ENCODE measurements around the gene SCIMP. TPM values are rescaled to one million over a fixed set of nuclear protein-coding genes. Genes with fewer than 3 reads are reported as not detected.
"Not testable (repeated sequence)": the region's sequence is repeated elsewhere in the genome, so short reads cannot be mapped to it uniquely, and the experiment has no call there.

The SCIMP gene
- total RNA-seq, 1 donor from 2014 or later: not detected

DNA sequence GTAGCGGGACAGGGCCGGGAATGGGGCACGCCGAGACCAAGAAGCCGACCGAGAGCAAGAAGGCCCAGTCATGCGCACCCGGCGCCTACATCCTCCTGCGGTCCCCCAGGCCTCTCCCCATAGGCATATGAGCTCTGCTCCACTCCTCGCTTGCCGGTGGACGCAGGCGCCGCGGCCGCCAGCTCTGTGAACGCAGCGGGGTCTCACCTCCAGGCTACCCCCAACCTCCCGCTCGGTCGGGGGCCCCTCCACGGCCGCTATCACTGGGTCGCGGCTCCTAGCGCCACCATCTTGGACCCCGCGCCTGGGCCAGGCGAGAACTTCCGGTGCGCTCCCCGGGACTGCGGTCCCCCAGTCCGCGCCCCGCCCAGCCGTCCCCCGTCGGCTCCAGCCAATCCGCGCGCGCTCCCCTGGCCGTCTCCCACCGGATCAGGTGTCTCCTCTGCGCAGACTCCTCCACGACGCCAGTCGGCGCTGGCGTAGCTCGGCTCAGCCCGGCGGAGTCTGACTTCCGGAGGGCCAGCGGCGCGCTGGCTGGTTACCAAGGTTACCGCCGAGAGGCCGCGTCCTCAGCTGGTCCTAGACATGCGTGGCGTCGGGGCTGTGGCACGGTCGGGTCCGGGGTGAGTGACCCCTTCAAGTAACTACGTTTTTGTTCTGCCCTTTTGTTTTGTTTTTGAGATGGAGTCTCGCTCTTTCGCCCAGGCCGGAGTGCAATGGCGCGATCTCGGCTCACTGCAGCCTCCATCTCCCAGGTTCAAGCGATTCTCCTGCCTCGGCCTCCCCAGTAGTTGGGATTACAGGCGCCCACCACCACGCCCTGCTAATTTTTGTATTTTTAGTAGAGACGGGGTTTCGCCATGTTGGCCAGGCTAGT lies 42.9 kb downstream of the SCIMP start, which contains the start of gene ZNF594:
ZNF594 (minus strand) TSS at position 328 of the 877 bp plus-strand sequence. CDS start 7,612 bp downstream, outside the sequence.
- Mint-ChIP-seq H3K27ac (peak within 1 kb of the TSS; percentile 90), H3K36me3 (ENCODE audit: low read depth) (peaks cover 40% of the 10 kb centered on the region), H3K9me3 (peaks cover 20% of the 10 kb centered on the region), H3K4me1 (peaks cover 21% of the 10 kb centered on the region), H3K4me3 (peak within 1 kb of the TSS; percentile 94), H3K27me3 (no peaks in the 10 kb centered on the region)
- intact Hi-C loops (cut with micrococcal nuclease): loop anchor here (1.0 to 10.0 kb wide), 3 partner anchors 80 to 223 kb away; partner anchors contain the start of genes NUP88, ZFP3 and ZNF232
- DNase-seq: peak; percentile 99

DNA sequence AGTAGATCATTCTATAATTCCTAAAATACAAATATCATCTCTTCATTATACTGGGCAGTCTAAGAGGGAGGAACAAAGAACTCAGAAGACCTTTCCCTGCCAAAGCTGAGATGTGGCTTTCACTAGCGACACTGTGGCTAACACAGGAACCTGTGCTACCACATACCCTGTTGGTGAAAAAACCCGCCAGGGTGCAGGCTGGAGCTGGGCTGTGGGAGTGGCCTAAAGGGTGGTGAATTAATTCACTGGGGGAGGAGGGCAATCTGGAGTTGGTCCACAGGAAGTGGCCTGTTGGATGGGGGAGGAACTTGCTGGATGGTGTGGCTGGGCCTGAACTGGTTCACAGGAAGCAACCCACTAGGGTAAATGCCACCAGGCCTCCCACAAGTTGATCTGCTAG lies 50.4 kb downstream of the SCIMP start:
- no peak for DNase-seq
- H3K27me3 Mint-ChIP-seq: no peaks in the 10 kb centered on the region
- H3K9me3 Mint-ChIP-seq: peaks cover 30% of the 10 kb centered on the region
- no peaks in the 10 kb centered on the region for H3K4me1 Mint-ChIP-seq
- intact Hi-C loops (cut with micrococcal nuclease): no loop called here
- peaks cover 66% of the 10 kb centered on the region for H3K36me3 Mint-ChIP-seq (ENCODE audit: low read depth)
- H3K4me3 Mint-ChIP-seq: no peak overlapping the region
- H3K27ac Mint-ChIP-seq: no peak overlapping the region

DNA sequence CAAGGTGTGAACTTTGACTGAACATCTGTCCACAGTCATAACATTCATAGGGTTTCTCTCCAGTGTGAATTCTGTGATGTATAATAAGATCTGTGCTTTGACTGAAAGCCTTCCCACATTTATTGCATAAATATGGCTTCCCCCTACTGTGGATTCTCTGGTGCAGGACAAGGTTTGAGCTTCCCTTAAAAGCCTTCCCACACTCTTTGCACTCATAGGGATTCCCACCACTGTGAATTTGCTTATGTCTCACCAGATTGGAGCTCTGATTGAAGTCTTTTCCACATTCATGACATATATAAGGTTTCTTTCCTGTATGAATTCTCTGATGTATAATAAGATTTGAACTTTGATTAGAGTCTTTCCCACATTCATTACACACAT lies 51.3 kb downstream of the SCIMP start:
- Mint-ChIP-seq H3K4me1 (no peaks in the 10 kb centered on the region), H3K27ac (no peak overlapping the region), H3K27me3 (no peaks in the 10 kb centered on the region), H3K4me3 (no peak overlapping the region), H3K36me3 (ENCODE audit: low read depth) (peaks cover 64% of the 10 kb centered on the region), H3K9me3 (peaks cover 29% of the 10 kb centered on the region)
- intact Hi-C loops (cut with micrococcal nuclease): no loop called here
- DNase-seq: no peak

DNA sequence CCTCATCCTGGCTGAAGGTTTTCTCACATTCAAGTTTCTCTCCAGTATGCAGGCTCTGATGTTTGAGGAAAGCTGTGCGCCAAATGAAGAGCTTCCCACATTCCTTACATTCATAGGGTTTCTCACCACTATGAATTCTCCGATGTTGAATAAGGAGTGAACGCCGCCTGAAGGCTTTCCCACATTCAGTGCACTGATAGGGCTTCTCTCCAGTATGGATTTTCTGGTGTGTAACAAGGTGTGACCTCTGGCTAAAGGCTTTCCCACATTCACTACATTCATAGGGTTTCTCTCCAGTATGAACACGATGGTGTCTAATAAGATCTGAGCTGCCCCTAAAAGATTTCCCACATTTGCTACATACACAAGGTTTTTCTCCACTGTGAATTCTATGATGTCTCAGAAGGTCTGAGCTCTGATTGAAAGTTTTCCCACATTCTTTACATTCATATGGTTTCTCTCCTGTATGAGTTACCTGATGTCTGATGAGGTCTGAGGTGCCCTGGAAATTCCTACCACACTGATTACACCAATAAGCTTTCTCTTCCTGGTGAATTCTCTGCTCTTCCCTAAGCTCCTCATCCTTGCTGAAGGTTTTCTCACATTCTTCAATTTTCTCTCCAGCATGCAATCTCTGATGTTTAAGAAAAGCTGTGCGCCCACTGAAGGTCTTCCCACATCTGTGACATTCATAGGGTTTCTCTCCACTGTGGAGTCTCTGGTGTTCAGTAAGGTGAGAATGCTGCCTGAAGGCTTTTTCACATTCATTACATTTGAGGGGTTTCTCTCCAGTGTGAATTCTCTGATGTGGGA lies 51.9 kb downstream of the SCIMP start:
- Mint-ChIP-seq H3K4me1 (no peaks in the 10 kb centered on the region), H3K27ac (no peak overlapping the region), H3K9me3 (peaks cover 26% of the 10 kb centered on the region), H3K36me3 (ENCODE audit: low read depth) (peaks cover 60% of the 10 kb centered on the region), H3K27me3 (no peaks in the 10 kb centered on the region), H3K4me3 (no peak overlapping the region)
- intact Hi-C loops (cut with micrococcal nuclease): no loop called here
- no peak for DNase-seq

DNA sequence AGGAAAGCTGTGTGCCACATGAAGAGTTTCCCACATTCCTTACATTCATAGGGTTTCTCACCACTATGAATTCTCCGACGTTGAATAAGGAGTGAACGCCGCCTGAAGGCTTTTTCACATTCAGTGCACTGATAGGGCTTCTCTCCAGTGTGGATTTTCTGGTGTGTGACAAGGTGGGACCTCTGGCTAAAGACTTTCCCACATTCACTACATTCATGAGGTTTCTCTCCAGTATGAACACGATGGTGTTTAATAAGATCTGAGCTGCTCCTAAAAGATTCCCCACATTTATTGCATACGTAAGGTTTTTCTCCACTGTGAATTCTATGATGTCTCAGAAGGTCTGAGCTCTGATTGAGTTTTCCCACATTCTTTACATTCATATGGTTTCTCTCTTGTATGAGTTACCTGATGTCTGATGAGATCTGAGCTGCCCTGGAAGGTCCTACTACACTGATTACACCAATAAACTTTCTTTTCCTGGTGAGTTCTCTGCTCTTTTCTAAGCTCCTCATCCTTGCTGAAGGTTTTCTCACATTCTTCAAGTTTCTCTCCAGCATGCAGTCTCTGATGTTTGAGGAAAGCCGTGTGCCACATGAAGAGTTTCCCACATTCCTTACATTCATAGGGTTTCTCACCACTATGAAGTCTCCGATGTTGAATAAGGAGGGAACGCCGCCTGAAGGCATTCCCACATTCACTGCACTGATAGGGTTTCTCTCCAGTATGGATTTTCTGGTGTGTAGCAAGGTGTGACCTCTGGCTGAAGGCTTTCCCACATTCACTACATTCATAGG lies 53.0 kb downstream of the SCIMP start:
- intact Hi-C loops (cut with micrococcal nuclease): no loop called here
- H3K4me3 Mint-ChIP-seq: no peak overlapping the region
- H3K36me3 Mint-ChIP-seq (ENCODE audit: low read depth): peaks cover 53% of the 10 kb centered on the region
- no peaks in the 10 kb centered on the region for H3K4me1 Mint-ChIP-seq
- H3K27me3 Mint-ChIP-seq: no peaks in the 10 kb centered on the region
- H3K9me3 Mint-ChIP-seq: peaks cover 21% of the 10 kb centered on the region
- H3K27ac Mint-ChIP-seq: no peak overlapping the region
- DNase-seq: no peak

DNA sequence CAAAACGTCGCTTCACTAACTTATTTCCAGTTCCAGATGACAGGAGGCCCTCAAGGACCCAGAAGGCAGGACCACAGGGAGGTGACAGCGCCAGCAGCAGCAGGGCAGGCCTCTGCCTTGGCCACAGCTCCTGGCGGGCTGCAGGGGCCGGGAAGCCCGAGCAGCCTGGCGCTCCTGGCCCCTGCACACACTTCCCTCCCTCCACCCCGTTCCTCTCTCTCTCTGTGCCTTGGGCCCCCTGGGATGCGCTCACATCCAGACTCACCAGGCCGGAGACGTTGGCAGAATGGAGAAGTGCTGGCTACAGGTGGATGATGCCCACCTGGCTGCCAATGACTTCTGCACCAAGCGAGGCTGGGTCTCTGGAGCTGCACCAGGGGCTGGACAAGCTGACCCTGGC lies 55.7 kb downstream of the SCIMP start:
- Mint-ChIP-seq H3K27ac (no peak overlapping the region), H3K4me1 (no peaks in the 10 kb centered on the region), H3K4me3 (no peak overlapping the region), H3K27me3 (no peaks in the 10 kb centered on the region), H3K9me3 (peaks cover 21% of the 10 kb centered on the region), H3K36me3 (ENCODE audit: low read depth) (peaks cover 48% of the 10 kb centered on the region)
- DNase-seq: no peak
- intact Hi-C loops (cut with micrococcal nuclease): no loop called here

DNA sequence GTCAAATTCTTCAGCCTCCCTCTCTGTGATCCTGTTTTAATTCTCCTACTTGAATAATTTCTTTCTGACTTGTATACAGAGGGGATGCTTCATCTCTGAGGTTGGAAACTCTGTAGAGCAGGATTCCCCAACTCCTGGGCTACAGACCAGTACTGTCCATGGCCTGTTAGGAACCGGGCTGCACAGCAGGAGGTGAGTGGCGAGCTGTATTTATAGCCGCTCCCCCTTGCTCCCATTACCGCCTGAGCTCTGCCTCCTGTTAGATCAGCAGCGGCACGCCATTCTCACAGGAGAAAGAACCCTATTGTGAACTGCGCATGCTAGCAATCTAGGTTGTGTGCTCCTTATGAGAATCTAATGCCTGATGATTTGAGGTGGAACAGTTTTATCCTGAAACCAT lies 59.6 kb downstream of the SCIMP start:
- H3K9me3 Mint-ChIP-seq; DNase-seq; H3K4me3 Mint-ChIP-seq; H3K27ac Mint-ChIP-seq; H3K27me3 Mint-ChIP-seq; intact Hi-C loops (cut with micrococcal nuclease); H3K4me1 Mint-ChIP-seq: not testable (repeated sequence)
- H3K36me3 Mint-ChIP-seq (ENCODE audit: low read depth): peaks cover 31% of the 10 kb centered on the region

DNA sequence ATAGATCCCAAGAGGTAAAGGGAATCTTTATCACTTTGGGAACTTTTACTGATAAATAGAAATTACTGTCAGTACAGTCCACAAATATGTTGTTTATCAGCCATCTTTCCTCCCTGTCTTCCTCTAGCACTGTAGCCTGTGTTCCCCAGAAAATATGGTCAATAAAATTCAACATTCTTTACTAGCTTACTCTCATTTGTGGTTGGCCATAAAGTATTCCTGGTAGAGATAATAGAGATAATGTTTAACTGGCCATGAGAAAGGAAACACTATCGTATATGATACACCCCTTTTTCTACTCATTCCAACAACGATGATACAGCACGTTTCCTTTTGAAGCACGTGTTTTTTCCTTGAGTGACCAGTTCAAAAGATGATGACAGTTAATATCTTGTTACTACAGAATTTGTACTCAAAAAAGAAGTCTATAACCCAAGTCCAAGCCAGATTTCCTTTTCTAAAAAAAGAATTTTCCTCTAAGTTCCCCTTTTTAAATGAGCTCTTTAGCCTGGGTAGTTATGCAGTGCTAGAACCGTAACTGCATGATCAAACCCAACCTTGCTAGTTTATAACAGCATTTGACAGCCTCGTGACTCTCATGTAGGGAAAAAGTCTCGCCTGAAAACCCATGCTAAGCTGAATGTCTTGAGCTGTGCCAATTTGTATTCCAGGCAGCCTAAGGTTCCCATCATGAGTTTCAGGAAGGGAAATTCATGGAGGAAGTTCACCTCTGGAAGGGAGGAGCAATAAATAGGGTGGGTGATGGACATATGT lies 68.7 kb downstream of the SCIMP start:
- not testable (repeated sequence) for H3K9me3 Mint-ChIP-seq; H3K4me1 Mint-ChIP-seq; H3K27ac Mint-ChIP-seq; H3K36me3 Mint-ChIP-seq (ENCODE audit: low read depth); DNase-seq; H3K4me3 Mint-ChIP-seq; H3K27me3 Mint-ChIP-seq
- intact Hi-C loops (cut with micrococcal nuclease): loop anchor here (10.0 kb wide), 1 partner anchor 61 kb away; no protein-coding TSS in a partner anchor

DNA sequence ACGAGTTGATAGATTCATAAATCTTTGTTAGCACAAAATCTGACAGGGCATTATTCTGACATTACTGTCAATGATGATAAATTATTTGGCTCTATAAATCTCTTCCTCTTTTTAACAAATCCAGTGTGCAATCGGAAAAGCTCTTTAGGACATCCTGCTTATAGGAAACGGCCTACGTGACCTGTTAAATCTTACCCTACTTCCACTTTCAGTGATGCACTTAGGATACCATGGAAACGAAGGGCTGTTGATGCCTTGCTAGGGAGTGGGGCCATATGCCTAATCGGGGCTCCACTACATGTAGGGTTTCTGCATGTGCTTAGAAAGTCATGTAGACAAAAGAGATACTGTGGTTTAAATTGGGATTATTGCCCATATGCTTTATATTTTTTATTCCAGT lies 70.2 kb downstream of the SCIMP start:
- Mint-ChIP-seq H3K27me3 (peaks cover 12% of the 10 kb centered on the region), H3K27ac (no peak overlapping the region), H3K36me3 (ENCODE audit: low read depth) (no peaks in the 10 kb centered on the region), H3K4me3 (no peak overlapping the region), H3K4me1 (no peaks in the 10 kb centered on the region), H3K9me3 (peaks cover 7% of the 10 kb centered on the region)
- no peak for DNase-seq
- intact Hi-C loops (cut with micrococcal nuclease): loop anchor here (10.0 kb wide), 1 partner anchor 60 kb away; no protein-coding TSS in a partner anchor

DNA sequence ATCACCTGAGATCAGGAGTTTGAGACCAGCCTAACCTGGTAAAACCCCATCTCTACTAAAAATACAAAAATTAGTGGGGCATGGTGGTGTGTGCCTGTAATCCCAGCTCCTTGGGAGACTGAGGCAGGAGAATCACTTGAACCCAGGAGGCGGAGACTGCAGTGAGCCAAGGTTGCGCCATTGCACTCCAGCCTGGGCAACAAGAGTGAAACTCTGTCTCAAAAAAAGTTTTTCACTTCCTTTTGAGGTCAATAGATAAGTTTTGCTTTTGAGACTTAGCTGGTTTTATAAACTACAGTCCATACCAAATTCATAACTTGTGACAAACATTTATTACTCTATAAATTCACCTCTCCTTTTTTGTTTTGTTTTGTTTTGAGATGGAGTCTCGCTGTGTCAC lies 72.9 kb downstream of the SCIMP start:
- not testable (repeated sequence) for H3K27ac Mint-ChIP-seq; H3K4me1 Mint-ChIP-seq; H3K4me3 Mint-ChIP-seq; H3K36me3 Mint-ChIP-seq (ENCODE audit: low read depth); DNase-seq; H3K9me3 Mint-ChIP-seq
- intact Hi-C loops (cut with micrococcal nuclease): loop anchor here (10.0 kb wide), 1 partner anchor 57 kb away; no protein-coding TSS in a partner anchor
- H3K27me3 Mint-ChIP-seq: peaks cover 13% of the 10 kb centered on the region

DNA sequence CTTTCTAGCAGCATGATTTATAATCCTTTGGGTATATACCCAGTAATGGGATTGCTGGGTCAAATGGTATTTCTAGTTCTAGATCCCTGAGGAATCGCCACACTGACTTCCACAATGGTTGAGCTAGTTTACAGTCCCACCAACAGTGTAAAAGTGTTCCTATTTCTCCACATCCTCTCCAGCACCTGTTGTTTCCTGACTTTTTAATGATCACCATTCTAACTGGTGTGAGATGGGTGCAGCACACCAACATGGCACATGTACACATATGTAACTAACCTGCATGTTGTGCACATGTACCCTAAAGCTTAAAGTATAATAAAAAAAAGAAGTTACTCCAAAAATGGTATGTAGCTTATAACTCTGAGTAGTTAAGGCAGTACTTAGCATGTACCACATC lies 74.0 kb downstream of the SCIMP start:
- not testable (repeated sequence) for H3K36me3 Mint-ChIP-seq (ENCODE audit: low read depth)

More for the DNA sequence above, 74.0 kb downstream of the SCIMP start:
- H3K9me3 Mint-ChIP-seq, H3K27ac Mint-ChIP-seq, DNase-seq, H3K4me3 Mint-ChIP-seq, H3K4me1 Mint-ChIP-seq: not testable (repeated sequence)
- intact Hi-C loops (cut with micrococcal nuclease): loop anchor here (10.0 kb wide), 1 partner anchor 56 kb away; no protein-coding TSS in a partner anchor
- H3K27me3 Mint-ChIP-seq: peaks cover 11% of the 10 kb centered on the region

All from activated CD4-positive, alpha-beta T cell treated with anti-CD3 and anti-CD28 coated beads, Interleukin-2, amount 10 ng/mL, durations not matched to agents 24 days and 14 days (primary cell).